AG09319 (cell line): Measurements from ENCODE around the gene THBS2.

Source experiments
- DNase-seq: peaks from one replicate; pipeline ENCODE4 v3.0.0-alpha.2; 2010; ENCODE audit warnings: low read depth; ENCODE audit errors: extremely low read depth
- CTCF ChIP-seq: IDR thresholded peaks from 2 replicates; pipeline ENCODE4 v1.5.1; 2011; ENCODE audit warnings: low read depth, mild to moderate bottlenecking, inconsistent platforms, low read length, moderate library complexity

The THBS2 gene

GRCh38 chr6:169168706-169169105 is 84.9 kb downstream of the THBS2 start:
- TF ChIP-seq CTCF = no peak
- no peak for DNase-seq

DNA sequence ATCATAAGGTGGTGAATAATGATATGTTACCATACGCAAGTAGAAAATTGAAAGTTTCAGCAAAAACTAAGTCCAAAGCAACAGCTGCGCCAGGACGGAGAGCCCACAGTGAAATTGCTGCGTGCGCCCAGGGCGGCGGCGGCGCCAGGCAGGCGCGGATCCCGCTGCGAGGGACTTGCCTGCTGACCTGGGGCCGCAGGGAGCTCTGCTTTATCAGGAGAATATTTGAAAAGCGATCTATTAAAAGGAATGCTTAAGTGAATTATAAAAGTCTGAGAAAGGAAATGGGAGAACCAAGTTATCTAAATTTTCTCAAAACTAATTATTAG is 85.4 kb downstream of the THBS2 start:
- no peak for TF ChIP-seq CTCF
- no peak for DNase-seq

DNA sequence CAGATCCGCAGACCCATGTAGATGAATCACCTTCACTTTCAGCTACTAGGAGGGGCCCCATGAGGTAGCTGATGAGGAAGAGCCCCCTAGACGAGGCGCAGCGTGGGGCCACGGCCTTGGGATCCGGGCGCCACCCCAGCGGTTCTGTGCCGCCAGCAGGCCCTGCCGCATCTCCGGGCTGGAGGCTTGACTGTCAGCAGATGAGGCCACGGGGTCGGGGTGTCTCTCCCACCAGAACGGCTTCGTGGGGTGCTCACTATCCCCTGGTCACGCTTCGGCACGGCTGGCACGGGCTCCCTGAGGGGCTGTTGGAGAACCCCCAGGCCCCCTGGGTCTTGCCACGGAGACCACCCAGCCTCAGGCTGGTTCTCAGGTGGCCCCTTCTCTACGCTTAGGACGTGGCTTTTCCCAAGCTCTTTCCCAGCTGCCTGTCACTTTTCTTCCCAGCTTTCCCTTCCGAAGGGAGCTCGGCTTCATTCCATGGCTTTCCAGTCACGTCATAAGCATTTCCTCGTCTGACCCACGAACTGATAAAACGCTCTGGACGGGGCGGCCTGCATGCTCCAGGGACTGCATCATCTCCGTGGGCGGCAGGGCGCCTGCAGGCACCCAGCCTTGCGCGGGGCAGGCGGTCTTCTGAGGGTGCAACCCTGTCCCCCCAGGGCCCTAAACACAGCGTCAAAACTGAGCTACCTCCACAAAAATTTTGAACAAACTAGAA is 85.9 kb downstream of the THBS2 start:
- DNase-seq = no peak
- no peak for TF ChIP-seq CTCF

DNA sequence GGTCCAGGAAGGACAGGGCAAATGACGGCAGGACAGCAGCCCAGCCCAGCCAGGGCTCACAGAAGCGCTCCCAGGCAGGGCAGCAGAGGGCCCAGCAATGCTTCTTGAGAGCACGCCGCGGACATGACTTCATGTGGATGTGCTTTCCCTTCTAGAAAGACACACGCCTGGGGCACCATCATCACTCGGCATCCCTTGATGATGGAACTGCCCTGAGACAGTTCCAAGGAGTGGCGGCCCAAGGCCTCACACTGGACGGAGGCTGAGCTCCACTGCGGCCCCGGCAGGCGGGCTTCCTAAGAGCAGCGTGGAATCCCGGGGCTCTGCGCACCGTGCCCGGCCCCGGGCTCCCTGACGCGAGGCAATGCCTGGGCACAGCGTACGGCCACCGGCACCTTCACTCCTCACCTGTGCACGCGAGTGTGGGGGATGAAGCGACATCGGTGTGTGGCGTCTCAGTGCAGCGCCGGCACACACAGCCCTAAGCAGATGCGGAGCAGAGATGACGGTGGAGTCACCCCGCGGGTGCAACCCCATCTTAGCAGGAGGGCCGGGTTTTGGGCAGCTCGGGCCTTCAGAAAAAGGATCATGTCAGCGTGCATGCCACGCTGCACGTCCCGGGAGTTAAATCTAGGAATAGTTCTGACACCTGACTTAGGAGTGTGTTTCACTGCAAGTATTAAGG is 86.6 kb downstream of the THBS2 start:
- DNase-seq = no peak
- TF ChIP-seq CTCF = no peak
